HCT116 (cell line): Measurements from ENCODE around the gene CPS1. TPM values are rescaled to one million over a fixed set of nuclear protein-coding genes. Genes with fewer than 3 reads are reported as not detected.

ENCODE experiments used
- ATAC-seq: fragments of 200-7000 bp; cut with Tn5 transposase; 2 replicates; pipeline ENCODE4 v1.9.1; 2020; ENCODE audit warnings: mild to moderate bottlenecking, moderate library complexity
- BruUV-seq: library from RNA; stranded (reverse); fragments of 400-500 nt; replicated peaks from 2 replicates; lab custom pipeline; 2021; lab: Mats Ljungman, UMichigan
- CTCF ChIA-PET: fragments of 300-600 bp; sonication (Branson Sonifier 250); formaldehyde crosslinking; loops from one replicate; lab custom pipeline; 2021; ENCODE audit warnings: antibody characterized with exemption; lab: Charles Lee
- POLR2A ChIA-PET: fragments of 300-600, 350-600 bp; sonication (Branson Sonifier 250); formaldehyde crosslinking; loops from one replicate; lab custom pipeline; 2021; ENCODE audit warnings: antibody characterized with exemption; lab: Charles Lee
- RAD21 ChIA-PET, 2 experiments: fragments of 300-600 bp; sonication (Branson Sonifier 250); formaldehyde crosslinking; loops; one replicate each; lab custom pipeline; 2023; ENCODE audit warnings: low total read pairs in 2 of 2; ENCODE audit not compliant: uncharacterized antibody in 2 of 2, unreplicated experiment in 2 of 2, low non-redundant PET in 1 of 2; lab: Charles Lee
- DNase-seq: peaks from one replicate; pipeline ENCODE4 v3.0.0-alpha.2; 2010; ENCODE audit warnings: low read depth, low spot score
- H2AFZ ChIP-seq: fragments of 200-600 bp; shearing (Covaris generic), sonication (generic); 2 replicates; pipeline ENCODE4 v1.6.1; 2017; ENCODE audit warnings: low read depth, mixed run types, mixed read lengths, antibody characterized with exemption, low read length; ENCODE audit not compliant: poor library complexity, severe bottlenecking
- H3K27ac ChIP-seq: 2 replicates; pipeline ENCODE4 v1.5.1; 2012; ENCODE audit warnings: low read depth, low read length
- H3K27me3 ChIP-seq: fragments of 200-600 bp; sonication (generic); 2 replicates; pipeline ENCODE4 v1.6.1; 2016; ENCODE audit warnings: mixed run types, low read length, mixed read lengths; ENCODE audit not compliant: insufficient read depth
- H3K36me3 ChIP-seq, 2 experiments: fragments of 200-500 bp in 1 of 2; fragments of 200-600 bp in 1 of 2; sonication (Bioruptor generic) in 1 of 2; sonication (generic) in 1 of 2; 2 replicates each; pipeline versions ENCODE4 v1.5.1 to v1.6.1; 2014 to 2016; ENCODE audit warnings: low read length in 2 of 2, inconsistent platforms in 1 of 2, mixed read lengths in 1 of 2, mixed run types in 1 of 2; ENCODE audit not compliant: insufficient read depth in 2 of 2, control insufficient read depth in 1 of 2
- H3K4me1 ChIP-seq, 2 experiments: fragments of 200-600 bp in 1 of 2; sonication (generic) in 1 of 2; 2 replicates each; pipeline versions ENCODE4 v1.5.1 to v1.6.1; 2012 to 2017; ENCODE audit warnings: low read length in 2 of 2, inconsistent platforms in 1 of 2, mild to moderate bottlenecking in 1 of 2, mixed read lengths in 1 of 2, mixed run types in 1 of 2, moderate library complexity in 1 of 2; ENCODE audit not compliant: insufficient read depth in 2 of 2, control insufficient read depth in 1 of 2
- H3K4me2 ChIP-seq: fragments of 200-600 bp; sonication (generic); 2 replicates; pipeline ENCODE4 v1.6.1; 2017; ENCODE audit warnings: mixed run types, low read length, mixed read lengths
- H3K4me3 ChIP-seq, 2 experiments: fragments of 200-600 bp in 1 of 2; sonication (generic) in 1 of 2; replicated peaks in 1 of 2; 2 replicates each; pipeline ENCODE4 v1.5.1; 2011 to 2016; ENCODE audit warnings: low read length in 2 of 2, control low read depth in 1 of 2, low read depth in 1 of 2, mild to moderate bottlenecking in 1 of 2, mixed read lengths in 1 of 2, mixed run types in 1 of 2
- H3K79me2 ChIP-seq: fragments of 200-600 bp; sonication (generic); 2 replicates; pipeline ENCODE4 v1.6.1; 2017; ENCODE audit warnings: mild to moderate bottlenecking, mixed run types, low read length, moderate library complexity, mixed read lengths; ENCODE audit not compliant: insufficient read depth
- H3K9ac ChIP-seq: fragments of 200-600 bp; sonication (generic); 2 replicates; pipeline ENCODE4 v1.6.1; 2016; ENCODE audit warnings: low read length, mixed read lengths
- H3K9me2 ChIP-seq: fragments of 200-600 bp; sonication (generic), shearing (Covaris generic); 2 replicates; pipeline ENCODE4 v1.6.1; 2017; ENCODE audit warnings: mixed run types, mild to moderate bottlenecking, moderate library complexity; ENCODE audit not compliant: insufficient read depth
- H3K9me3 ChIP-seq, 2 experiments: fragments of 200-500 bp in 1 of 2; fragments of 200-600 bp in 1 of 2; sonication (Bioruptor generic) in 1 of 2; sonication (generic) in 1 of 2; 2 replicates each; pipeline ENCODE4 v1.6.1; 2014 to 2017; ENCODE audit warnings: low read length in 2 of 2, mixed read lengths in 2 of 2, inconsistent platforms in 1 of 2, low read depth in 1 of 2, mild to moderate bottlenecking in 1 of 2, mixed run types in 1 of 2, moderate library complexity in 1 of 2; ENCODE audit not compliant: control insufficient read depth in 1 of 2, insufficient read depth in 1 of 2
- H4K20me1 ChIP-seq: fragments of 200-600 bp; sonication (generic), shearing (Covaris generic); 2 replicates; pipeline ENCODE4 v1.6.1; 2017; ENCODE audit warnings: mixed run types, mild to moderate bottlenecking, moderate library complexity; ENCODE audit not compliant: insufficient read depth
- CBX3 ChIP-seq: IDR thresholded peaks from 2 replicates; pipeline ENCODE4 v1.6.1; 2012; ENCODE audit warnings: low read depth
- ELF1 ChIP-seq: IDR thresholded peaks from 2 replicates; pipeline ENCODE4 v1.6.1; 2012; ENCODE audit warnings: low read depth, borderline replicate concordance
- EZH2phosphoT487 ChIP-seq: fragments of 200-600 bp; IDR thresholded peaks from 2 replicates; pipeline ENCODE4 v1.6.1; 2018; ENCODE audit warnings: antibody characterized with exemption, borderline replicate concordance
- JUND ChIP-seq: IDR thresholded peaks from 2 replicates; pipeline ENCODE4 v1.6.1; 2012
- POLR2A ChIP-seq: IDR thresholded peaks from 2 replicates; pipeline ENCODE4 v1.7.0; 2011; ENCODE audit warnings: borderline replicate concordance; ENCODE audit not compliant: insufficient read depth, insufficient read length; ENCODE audit errors: extremely low read depth
- RAD21 ChIP-seq: IDR thresholded peaks from 2 replicates; pipeline ENCODE4 v1.6.1; 2012; ENCODE audit warnings: low read depth, mild to moderate bottlenecking
- SIN3A ChIP-seq: IDR thresholded peaks from 2 replicates; pipeline ENCODE4 v1.6.1; 2012; ENCODE audit warnings: low read depth
- TCF7L2 ChIP-seq: IDR thresholded peaks from 2 replicates; pipeline ENCODE4 v1.7.0; 2011; ENCODE audit warnings: borderline replicate concordance, inconsistent platforms; ENCODE audit not compliant: insufficient read depth, insufficient read length; ENCODE audit errors: extremely low read depth
- ZNF274 ChIP-seq: fragments of 200-500 bp; sonication (Bioruptor generic); IDR thresholded peaks from 2 replicates; pipeline ENCODE4 v1.6.1; 2014; ENCODE audit warnings: mild to moderate bottlenecking, low read depth, low read length, inconsistent platforms
- intact Hi-C: fragments of 100-400 bp; cut with micrococcal nuclease; formaldehyde crosslinking; loops from 2 replicates; pipeline ENCODE4 v1.10.0; 2022
- total RNA-seq: library from RNA; stranded (reverse); gene quantifications from one replicate; pipeline ENCODE4 v1.2.1, GENCODE V29; 2021; ENCODE audit not compliant: unreplicated experiment
- TF ChIP-seq, protein P1 (sequence below): IDR thresholded peaks from 2 replicates; pipeline ENCODE4 v1.6.1; 2011; ENCODE audit warnings: mild to moderate bottlenecking, low read length, moderate library complexity; ENCODE audit not compliant: insufficient replicate concordance; ENCODE audit errors: extremely low read depth
- TF ChIP-seq, protein P2 (sequence below), 3 experiments: fragments of 200-600 bp in 1 of 3; sonication (generic) in 1 of 3; IDR thresholded peaks in 2 of 3; conservative IDR thresholded peaks in 1 of 3; 2 replicates each; pipeline ENCODE4 v1.5.1; 2012 to 2017; ENCODE audit warnings: low read depth in 2 of 3, low read length in 2 of 3, antibody characterized with exemption in 1 of 3, borderline replicate concordance in 1 of 3, control low read depth in 1 of 3, mild to moderate bottlenecking in 1 of 3, mixed read lengths in 1 of 3, mixed run types in 1 of 3, moderate library complexity in 1 of 3; ENCODE audit not compliant: insufficient read depth in 1 of 3
- TF ChIP-seq, protein P3 (sequence below): IDR thresholded peaks from 2 replicates; pipeline ENCODE4 v1.6.1; 2012

The CPS1 gene
- total RNA-seq, 1 experiment from 2014 or later: 37.5 TPM

DNA sequence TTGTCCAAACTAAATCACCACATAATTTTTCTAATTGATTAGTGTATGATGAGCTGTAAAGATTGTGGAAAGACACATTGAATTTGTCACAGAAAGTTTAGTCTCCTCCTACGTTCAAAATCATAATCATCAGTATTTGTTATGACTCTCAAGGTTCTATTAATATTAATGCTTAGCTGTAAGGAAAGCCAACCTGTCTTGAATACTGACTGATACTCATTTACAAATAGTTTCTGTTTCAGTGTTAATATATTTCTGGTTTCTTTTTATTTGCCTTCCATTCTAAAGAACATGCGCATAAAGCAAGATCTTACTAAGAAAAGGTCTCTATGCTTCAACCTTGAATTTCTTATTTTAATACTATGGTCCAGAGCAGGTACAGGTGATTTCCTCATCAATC lies 55.1 kb downstream of the CPS1 start:
- RAD21 ChIA-PET: no interaction called here
- H4K20me1 ChIP-seq: no peaks in the 10 kb centered on the region
- no peak for ATAC-seq

More for the DNA sequence above, 55.1 kb downstream of the CPS1 start:
- POLR2A ChIA-PET: no interaction called here
- Histone ChIP-seq H3K9me3 (no peaks in the 10 kb centered on the region), H3K36me3 (no peaks in the 10 kb centered on the region), H3K9me2 (no peaks in the 10 kb centered on the region), H3K27ac (no peak overlapping the region), H3K79me2 (no peaks in the 10 kb centered on the region), H3K4me2 (no peak overlapping the region), H3K27me3 (no peaks in the 10 kb centered on the region), H3K9ac (no peak overlapping the region), H2AFZ (no peak overlapping the region), H3K4me3 (no peak overlapping the region), H3K4me1 (no peaks in the 10 kb centered on the region)
- DNase-seq: no peak
- BruUV-seq: no TSS peak
- no peak for TF ChIP-seq SIN3A
- TF ChIP-seq JUND: no peak
- TF ChIP-seq, protein P1, sequence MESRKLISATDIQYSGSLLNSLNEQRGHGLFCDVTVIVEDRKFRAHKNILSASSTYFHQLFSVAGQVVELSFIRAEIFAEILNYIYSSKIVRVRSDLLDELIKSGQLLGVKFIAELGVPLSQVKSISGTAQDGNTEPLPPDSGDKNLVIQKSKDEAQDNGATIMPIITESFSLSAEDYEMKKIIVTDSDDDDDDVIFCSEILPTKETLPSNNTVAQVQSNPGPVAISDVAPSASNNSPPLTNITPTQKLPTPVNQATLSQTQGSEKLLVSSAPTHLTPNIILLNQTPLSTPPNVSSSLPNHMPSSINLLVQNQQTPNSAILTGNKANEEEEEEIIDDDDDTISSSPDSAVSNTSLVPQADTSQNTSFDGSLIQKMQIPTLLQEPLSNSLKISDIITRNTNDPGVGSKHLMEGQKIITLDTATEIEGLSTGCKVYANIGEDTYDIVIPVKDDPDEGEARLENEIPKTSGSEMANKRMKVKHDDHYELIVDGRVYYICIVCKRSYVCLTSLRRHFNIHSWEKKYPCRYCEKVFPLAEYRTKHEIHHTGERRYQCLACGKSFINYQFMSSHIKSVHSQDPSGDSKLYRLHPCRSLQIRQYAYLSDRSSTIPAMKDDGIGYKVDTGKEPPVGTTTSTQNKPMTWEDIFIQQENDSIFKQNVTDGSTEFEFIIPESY: no peak
- no peak for TF ChIP-seq RAD21
- TF ChIP-seq, protein P2, sequence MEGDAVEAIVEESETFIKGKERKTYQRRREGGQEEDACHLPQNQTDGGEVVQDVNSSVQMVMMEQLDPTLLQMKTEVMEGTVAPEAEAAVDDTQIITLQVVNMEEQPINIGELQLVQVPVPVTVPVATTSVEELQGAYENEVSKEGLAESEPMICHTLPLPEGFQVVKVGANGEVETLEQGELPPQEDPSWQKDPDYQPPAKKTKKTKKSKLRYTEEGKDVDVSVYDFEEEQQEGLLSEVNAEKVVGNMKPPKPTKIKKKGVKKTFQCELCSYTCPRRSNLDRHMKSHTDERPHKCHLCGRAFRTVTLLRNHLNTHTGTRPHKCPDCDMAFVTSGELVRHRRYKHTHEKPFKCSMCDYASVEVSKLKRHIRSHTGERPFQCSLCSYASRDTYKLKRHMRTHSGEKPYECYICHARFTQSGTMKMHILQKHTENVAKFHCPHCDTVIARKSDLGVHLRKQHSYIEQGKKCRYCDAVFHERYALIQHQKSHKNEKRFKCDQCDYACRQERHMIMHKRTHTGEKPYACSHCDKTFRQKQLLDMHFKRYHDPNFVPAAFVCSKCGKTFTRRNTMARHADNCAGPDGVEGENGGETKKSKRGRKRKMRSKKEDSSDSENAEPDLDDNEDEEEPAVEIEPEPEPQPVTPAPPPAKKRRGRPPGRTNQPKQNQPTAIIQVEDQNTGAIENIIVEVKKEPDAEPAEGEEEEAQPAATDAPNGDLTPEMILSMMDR (IDR thresholded peaks at IDR 0.05 in 2 of 3, conservative IDR thresholded peaks at IDR 0.05 in 1 of 3; ENCODE audit: borderline replicate concordance in 1 of 3, insufficient read depth in 1 of 3, low read depth in 2 of 3, low read length in 2 of 3): no peak
- no peak for TF ChIP-seq ELF1
- TF ChIP-seq POLR2A: no peak
- TF ChIP-seq CBX3: no peak
- TF ChIP-seq TCF7L2: no peak
- TF ChIP-seq, protein P3, sequence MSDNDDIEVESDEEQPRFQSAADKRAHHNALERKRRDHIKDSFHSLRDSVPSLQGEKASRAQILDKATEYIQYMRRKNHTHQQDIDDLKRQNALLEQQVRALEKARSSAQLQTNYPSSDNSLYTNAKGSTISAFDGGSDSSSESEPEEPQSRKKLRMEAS: no peak
- no peak for TF ChIP-seq ZNF274
- no peak for TF ChIP-seq EZH2phosphoT487
- CTCF ChIA-PET: no interaction called here
- intact Hi-C loops: no loop called here
